ENCODE data around the gene NRAP.

NRAP gene

GRCh38 chr10:113663908-113664307 is at the start of gene NRAP:
TSS of gene NRAP (minus strand) at chr10:113664041. CDS start at chr10:113663882, 159 bp downstream.
- DNase-seq (ENCODE audit: low read depth): no peak
- no peak within 1 kb of the TSS for H3K4me3 ChIP-seq (ENCODE audit: low read depth, low read length)

DNA sequence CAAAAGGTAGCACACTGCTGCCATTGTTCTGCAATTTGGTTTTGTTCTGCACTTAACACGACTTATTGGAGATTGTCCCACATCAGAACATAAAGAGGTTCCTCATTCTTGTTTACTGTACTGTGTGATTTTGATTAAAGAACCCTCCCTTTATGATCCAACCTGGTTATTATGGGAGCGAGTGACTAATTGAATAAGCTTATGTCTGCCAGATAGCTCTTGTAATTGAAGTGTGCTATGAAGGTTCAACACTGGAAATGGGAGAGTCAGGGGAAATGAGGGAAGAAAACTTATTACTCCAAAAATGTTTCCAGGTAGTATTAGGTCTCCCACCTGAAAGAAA is 49.8 kb upstream of the NRAP start:
- no peak overlapping the region for H3K4me3 ChIP-seq (ENCODE audit: low read depth, low read length)
- DNase-seq (ENCODE audit: low read depth): no peak

DNA sequence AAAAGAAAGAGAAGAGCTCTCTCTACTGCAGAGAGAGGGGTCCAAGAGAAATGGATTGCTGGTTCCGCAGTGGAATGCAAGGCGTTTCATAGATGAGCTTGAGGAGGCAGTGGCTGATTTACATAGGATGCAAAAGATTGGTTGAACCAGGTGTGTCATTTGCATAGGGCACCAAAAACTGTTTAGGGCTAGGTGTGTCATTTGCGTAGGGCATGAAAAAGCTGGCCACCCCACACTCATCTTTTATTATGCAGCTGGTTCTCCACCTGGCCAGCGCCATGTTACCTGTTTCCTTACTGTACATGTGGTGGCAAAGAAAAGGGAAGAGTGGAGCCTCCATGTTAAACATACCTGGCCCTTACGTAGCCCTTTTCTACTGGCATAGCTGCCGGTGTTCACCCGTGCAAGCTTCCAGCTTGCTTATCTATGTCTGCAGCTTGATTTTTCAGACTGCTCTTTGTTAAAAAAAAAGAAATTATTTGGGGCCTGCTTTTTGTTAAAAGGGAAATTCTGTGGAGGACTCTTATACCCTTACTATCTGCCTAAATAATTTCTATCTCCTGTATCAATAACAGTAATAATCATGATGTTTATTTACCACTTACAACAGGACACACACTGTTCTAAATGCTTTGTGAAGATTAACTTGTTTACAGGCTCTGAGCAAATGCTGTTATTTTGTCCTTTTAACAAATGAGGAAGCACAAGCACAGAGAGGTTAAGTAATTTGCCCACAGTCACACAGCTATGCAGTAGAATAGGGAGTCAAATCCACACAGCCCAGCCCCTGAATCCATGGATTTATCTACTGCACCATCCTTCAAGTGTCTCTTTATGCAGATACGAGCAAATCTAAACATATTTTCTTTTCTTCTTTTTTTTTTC is 49.2 kb upstream of the NRAP start:
- DNase-seq (ENCODE audit: low read depth): no peak
- no peak overlapping the region for H3K4me3 ChIP-seq (ENCODE audit: low read depth, low read length)

- no peak for DNase-seq (ENCODE audit: low read depth)
- no peak overlapping the region for H3K4me3 ChIP-seq (ENCODE audit: low read depth, low read length)
Observed at GRCh38 chr10:113712024-113712423, 48.2 kb upstream of the NRAP start.

- no peak overlapping the region for H3K4me3 ChIP-seq (ENCODE audit: low read depth, low read length)
Observed at GRCh38 chr10:113711142-113711541, 47.3 kb upstream of the NRAP start.

DNA sequence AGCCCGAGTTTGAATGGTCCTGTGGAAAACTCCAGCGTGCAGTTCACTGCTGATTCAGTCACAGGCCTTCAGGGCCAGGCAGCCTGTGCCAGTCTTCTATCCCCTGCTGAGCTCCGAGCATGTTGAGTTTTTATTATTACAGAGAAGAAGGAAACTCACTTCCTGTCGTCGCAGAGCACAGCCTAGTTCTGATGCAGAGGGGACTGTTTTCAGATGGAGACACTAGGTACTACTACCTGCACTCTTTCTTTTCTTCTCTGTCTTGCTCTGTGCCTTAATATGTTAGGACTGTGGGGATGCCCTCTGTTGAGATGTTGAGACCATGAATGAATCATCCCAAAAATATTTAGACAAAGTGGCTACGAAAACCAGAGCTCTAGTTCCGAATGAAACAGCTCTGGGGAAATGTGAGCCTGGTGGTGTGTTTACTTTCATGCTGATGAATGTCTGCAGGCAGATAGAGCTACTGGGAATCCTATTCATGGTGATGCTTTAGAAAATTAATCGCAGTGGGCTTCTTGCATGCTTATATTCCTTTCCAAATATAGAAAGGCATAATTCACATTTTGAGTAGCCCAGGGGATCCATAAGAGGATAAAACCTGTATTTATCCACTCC is 45.5 kb upstream of the NRAP start:
- DNase-seq (ENCODE audit: low read depth): peak; percentile 38
- no peak overlapping the region for H3K4me3 ChIP-seq (ENCODE audit: low read depth, low read length)

More at GRCh38 chr10:113711142-113711541, 47.3 kb upstream of the NRAP start:
- no peak for DNase-seq (ENCODE audit: low read depth)

DNA sequence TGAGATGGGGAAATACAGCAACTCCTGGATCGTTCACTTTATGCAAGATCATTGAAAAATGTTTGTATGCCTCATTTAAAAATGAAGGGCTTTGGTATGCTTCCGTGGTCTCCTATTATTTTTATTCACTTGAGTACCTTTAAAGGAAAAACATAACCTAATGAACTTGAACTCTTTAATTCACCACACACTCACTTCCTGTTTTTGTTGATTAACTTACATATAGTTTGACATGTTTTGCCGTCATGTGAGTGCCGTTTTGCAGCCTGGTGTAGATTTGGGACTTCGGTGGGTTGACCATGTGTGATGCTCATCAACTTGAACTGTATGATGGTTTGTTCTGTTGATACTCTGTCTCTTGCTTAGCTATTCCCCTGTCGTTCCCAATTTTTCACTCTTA is 44.8 kb upstream of the NRAP start:
- H3K4me3 ChIP-seq (ENCODE audit: low read depth, low read length): no peak overlapping the region
- no peak for DNase-seq (ENCODE audit: low read depth)

DNA sequence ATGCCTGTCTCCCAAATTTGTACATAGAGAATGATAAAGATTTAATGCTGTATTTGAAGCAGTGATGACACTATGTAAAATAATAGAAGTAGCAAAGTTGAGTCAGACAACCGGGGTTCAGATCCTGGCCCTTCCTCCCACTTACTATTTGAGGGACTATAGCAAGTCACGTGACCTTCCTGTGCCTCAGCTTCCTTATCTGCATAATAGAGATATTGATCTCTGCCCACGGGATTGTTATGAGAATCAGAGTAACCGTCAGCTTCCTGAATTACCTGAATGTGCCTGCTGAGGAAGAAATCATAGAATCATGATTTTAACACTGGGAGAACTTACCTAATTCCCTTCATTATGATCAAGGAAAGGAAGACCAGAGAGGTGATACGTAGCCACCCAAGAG is 42.8 kb upstream of the NRAP start:
- H3K4me3 ChIP-seq (ENCODE audit: low read depth, low read length): no peak overlapping the region
- DNase-seq (ENCODE audit: low read depth): no peak

- H3K4me3 ChIP-seq (ENCODE audit: low read depth, low read length): no peak overlapping the region
- DNase-seq (ENCODE audit: low read depth): no peak
Observed at GRCh38 chr10:113705344-113705652, 41.5 kb upstream of the NRAP start.

DNA sequence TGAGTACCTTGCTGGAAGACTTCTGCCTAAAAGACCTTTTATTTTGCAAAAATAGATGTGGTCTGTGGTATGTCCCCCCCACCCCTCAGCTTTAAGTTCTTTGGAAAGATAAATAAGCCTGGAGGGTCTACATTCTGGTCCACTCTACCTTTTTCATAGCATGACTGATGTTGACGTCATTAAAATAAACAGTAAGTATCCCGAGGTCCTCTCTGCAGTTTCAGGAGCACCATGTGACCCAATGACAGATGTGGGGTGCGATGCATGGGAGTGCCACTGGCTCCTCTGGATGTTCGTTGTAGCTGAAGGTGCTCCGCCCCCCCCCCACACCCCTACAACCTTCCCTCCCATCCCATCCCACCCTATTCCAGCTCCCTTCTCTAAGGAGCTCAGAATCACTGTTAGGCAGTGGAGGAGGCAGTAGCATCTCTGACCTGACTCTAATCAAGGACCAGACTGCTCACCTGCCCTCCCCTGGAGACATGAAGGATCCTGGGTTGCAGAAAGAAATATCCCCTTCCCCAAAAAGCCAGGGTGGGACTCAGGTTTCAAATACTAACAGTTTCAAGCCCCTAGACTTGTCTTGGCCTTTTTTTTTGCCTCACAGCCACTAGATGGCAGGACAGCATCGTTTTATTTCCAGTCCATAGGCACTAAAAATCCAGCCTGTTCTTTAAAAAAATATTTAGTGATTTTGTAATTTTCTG is 40.9 kb upstream of the NRAP start:
- no peak for DNase-seq (ENCODE audit: low read depth)
- H3K4me3 ChIP-seq (ENCODE audit: low read depth, low read length): no peak overlapping the region

DNA sequence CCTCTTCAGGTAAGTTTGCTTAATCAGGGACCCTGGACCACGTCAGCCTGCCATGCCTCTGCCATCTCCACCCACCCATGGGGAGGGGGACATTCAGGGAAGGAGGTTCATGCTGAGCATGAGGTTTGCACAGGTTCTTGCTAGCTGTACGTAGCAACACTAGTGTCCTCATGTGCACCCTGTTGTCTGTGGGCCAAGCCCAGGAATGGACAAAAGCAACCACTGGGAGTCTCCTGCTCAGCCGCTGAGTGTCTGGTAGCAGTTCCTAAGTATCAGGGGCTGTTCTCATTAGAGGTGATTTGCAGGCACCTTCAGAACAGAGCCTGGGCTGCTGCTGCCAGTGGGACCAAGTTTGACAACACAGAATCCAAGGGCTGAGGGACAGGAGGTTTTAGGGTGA is 33.8 kb upstream of the NRAP start:
- no peak for DNase-seq (ENCODE audit: low read depth)
- no peak overlapping the region for H3K4me3 ChIP-seq (ENCODE audit: low read depth, low read length)

DNA sequence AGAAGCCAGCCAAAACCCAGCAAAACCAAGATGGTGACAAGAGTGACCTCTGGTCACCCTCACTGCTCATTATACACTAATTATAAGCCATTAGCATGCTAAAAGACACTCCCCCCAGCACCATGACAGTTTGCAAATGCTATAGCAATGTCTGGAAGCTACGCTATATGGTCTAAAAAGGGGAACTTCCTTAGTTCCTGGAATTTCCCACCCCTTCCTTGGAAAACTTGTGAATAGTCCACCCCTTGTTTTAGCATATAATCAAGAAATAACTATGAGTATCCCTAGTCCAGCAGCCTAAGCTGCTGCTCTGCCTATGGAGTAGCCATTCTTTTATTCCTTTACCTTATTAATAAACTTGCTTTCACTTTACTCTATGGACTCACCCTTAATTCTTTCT is 31.9 kb upstream of the NRAP start:
- no peak for DNase-seq (ENCODE audit: low read depth)
- H3K4me3 ChIP-seq (ENCODE audit: low read depth, low read length): no peak overlapping the region

- DNase-seq (ENCODE audit: low read depth): no peak
- H3K4me3 ChIP-seq (ENCODE audit: low read depth, low read length): no peak overlapping the region
Observed at GRCh38 chr10:113693348-113693747, 29.5 kb upstream of the NRAP start.

DNA sequence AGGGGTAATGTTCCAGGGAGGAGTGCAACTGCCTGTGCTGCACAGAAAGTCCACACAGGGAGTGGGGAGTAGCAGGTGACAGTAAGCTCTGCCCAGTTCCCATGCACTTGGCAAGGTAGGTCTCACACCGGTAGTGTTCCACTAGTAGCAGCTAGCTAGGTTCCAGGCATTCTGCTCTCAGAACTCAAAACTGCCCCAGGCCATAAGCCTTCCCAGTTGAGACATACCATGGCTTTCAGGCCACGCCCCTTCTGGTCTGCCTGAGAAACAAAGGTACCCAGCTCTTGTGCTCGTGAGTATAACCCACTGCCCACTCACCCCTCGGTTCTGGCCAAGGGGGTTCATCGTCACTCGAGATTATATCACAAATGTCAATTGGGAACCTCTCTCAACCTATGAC is 28.4 kb upstream of the NRAP start:
- DNase-seq (ENCODE audit: low read depth): no peak
- no peak overlapping the region for H3K4me3 ChIP-seq (ENCODE audit: low read depth, low read length)

GRCh38 chr10:113691381-113691780 is 27.5 kb upstream of the NRAP start:
- DNase-seq (ENCODE audit: low read depth): no peak
- H3K4me3 ChIP-seq (ENCODE audit: low read depth, low read length): no peak overlapping the region

GRCh38 chr10:113690749-113691148 is 26.9 kb upstream of the NRAP start:
- DNase-seq (ENCODE audit: low read depth): no peak
- no peak overlapping the region for H3K4me3 ChIP-seq (ENCODE audit: low read depth, low read length)

GRCh38 chr10:113689574-113689973 is 25.7 kb upstream of the NRAP start:
- no peak for DNase-seq (ENCODE audit: low read depth)
- H3K4me3 ChIP-seq (ENCODE audit: low read depth, low read length): no peak overlapping the region

GRCh38 chr10:113689057-113689456 is 25.2 kb upstream of the NRAP start:
- DNase-seq (ENCODE audit: low read depth): no peak
- no peak overlapping the region for H3K4me3 ChIP-seq (ENCODE audit: low read depth, low read length)

GRCh38 chr10:113687037-113687436 is 23.2 kb upstream of the NRAP start:
- DNase-seq (ENCODE audit: low read depth): no peak
- no peak overlapping the region for H3K4me3 ChIP-seq (ENCODE audit: low read depth, low read length)

DNA sequence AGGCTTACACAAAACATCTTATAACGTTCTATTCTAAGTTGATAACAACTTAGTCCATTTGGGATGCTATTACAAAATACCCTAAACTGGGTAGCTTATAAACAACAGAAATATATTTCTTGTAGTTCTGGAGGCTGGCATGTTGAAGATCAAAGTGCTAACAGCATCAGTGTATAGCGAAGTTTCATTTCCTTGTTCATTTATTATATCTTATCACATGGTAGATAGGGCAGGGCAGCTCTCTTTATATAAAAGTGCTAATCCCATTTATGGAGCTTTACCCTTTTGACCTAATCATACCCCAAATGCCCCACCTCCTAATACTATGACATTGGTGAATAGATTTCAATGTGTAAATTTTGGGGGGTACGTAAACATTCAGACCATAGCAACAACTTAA is 22.2 kb upstream of the NRAP start:
- H3K4me3 ChIP-seq (ENCODE audit: low read depth, low read length): no peak overlapping the region
- no peak for DNase-seq (ENCODE audit: low read depth)

- no peak for DNase-seq (ENCODE audit: low read depth)
- H3K4me3 ChIP-seq (ENCODE audit: low read depth, low read length): no peak overlapping the region
Observed at GRCh38 chr10:113683300-113683699, 19.5 kb upstream of the NRAP start.
